IPS-18c (cell line): Measurements from ENCODE around the gene PSD2.

Experiments used
- H3K4me3 ChIP-seq: 2 replicates; pipeline ENCODE4 v1.7.0; 2013; ENCODE audit warnings: low read depth, mild to moderate bottlenecking, low read length, moderate library complexity; ENCODE audit not compliant: insufficient read depth
- H3K9me3 ChIP-seq: one replicate; pipeline ENCODE4 v1.6.1; 2013; ENCODE audit warnings: mild to moderate bottlenecking, low read length, moderate library complexity; ENCODE audit not compliant: control insufficient read depth, insufficient read depth

The PSD2 gene

DNA sequence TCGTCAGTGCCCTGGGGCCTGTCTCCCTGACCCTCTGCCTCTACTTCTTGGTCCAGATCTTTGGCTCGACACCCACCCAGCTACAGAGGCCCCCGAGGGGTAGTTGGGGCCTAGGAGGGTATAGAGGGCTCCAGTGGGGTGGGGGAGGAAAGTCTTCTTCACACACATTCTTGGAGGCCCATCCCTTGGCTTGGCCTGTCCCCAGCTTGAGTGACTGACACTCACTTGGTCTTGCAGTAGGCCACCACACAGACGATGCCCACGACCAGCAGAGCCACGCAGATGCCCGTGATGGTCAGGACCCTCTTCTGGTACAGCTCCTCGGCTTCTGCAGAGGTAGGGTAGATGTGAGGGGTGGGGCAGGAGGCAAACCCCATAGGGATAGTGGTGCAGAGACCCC, 59.8 kb downstream of the PSD2 start:
- Histone ChIP-seq H3K9me3 (no peaks in the 10 kb centered on the region), H3K4me3 (no peak overlapping the region)

DNA sequence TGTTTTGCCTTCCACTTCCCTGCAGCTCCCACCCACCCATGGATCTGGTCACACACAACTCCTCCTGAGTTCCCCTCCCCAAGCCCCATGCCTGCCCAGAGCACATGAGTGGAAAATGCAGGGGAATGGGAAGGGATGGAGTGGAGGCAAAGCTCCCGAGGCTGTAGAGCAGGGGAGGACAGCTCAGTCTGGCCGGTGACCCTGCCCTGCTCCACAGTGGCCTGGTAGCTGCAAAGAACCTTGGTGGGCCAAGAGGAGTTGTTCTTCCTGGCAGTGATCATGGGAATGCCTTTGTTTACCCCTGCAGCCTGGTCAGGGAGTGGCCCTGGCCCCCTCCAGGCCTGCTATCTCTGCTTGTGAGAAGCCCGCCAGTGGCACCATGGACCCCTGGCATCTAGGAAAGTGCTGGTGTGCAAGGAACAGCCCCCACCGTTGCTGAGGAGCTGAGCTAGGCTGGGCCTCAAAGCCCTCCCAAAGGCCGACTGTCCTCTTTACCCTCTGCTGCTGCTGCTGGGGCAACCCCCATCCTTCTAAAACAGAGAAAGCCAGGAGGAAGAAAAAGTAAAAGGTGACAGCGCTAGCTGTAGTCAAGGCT, 60.4 kb downstream of the PSD2 start:
- no peak overlapping the region for H3K4me3 ChIP-seq

DNA sequence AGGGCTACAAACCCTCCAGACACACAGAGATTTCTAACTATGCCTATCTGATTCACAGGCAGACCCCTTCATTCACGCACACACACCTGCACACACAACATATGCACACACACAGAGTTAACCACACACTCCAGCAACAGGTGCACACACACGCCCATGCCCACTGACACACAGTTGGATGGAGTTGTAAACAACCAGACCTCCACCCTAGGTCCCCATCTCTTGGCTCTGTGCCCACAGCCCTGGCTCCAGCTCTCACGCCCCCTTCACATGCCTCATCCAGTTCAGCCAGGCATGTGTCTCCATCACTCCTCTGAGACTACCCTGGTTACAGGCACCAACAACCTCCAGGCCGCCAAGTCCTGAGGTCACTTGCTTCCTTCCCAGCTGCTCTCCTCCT, 61.1 kb downstream of the PSD2 start:
- H3K4me3 ChIP-seq: no peak overlapping the region
- H3K9me3 ChIP-seq: no peaks in the 10 kb centered on the region

More for the DNA sequence above, 60.4 kb downstream of the PSD2 start:
- no peaks in the 10 kb centered on the region for H3K9me3 ChIP-seq

DNA sequence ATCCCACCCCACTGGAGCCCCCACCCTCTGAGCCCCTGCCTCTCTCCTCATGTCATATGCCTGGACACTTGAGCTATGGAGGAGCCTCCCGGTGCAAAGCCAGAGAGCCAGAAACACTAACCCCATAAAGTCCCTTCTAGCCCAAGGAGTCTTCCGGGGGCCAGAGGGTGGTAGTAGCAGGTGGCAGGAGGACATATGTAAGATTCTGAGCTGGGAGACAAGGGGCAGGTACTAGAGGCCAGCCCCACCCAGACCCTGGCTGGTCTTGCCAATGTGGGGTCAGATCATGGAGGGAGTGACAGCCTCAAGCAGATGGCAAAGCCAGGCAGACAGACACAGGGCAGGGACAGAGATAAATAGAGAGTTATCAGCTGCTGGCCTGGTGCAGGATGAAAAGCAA, 63.4 kb downstream of the PSD2 start:
- H3K9me3 ChIP-seq: no peaks in the 10 kb centered on the region
- H3K4me3 ChIP-seq: no peak overlapping the region

DNA sequence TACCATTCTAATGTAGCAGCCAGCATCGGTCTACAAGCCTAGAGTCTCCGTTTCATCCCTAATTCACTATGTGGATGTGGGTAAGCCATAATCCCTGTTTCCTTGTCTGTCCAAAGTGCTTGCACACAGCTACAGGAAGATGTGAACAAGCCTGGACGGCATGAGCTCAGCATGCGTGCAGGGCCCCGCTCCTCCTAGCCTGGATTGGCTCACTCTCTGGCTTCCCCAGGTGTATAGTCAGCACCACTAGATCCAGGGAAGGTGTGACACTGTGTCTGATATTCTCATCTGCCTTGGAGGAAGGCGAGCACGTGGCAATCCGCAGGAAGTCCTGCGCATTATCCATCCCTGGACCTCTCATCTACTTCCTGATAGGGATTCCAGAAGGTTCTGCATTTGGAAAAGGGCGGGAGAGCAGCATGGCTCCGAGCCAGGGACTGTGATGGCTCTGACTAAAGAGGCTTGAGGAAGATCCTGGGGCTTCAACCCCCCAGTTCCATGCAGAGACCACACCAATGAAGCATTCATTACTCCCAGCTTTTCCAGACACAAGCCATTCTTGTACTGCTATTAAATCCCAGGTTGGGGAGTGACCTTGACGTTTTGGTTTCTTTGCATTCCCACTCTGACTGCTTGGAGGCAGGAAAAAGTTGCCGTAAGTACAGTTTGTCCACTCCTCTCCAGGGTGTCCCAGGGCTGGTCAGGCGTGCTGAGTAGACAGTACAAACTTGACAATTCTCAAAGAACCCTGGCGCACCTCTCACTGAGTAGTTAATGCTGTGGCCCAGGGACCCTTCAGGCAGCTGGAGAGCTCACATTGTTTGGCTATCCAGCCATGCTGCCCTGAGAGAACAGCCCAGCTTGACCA, 65.6 kb downstream of the PSD2 start:
- Histone ChIP-seq H3K4me3 (no peak overlapping the region), H3K9me3 (no peaks in the 10 kb centered on the region)

DNA sequence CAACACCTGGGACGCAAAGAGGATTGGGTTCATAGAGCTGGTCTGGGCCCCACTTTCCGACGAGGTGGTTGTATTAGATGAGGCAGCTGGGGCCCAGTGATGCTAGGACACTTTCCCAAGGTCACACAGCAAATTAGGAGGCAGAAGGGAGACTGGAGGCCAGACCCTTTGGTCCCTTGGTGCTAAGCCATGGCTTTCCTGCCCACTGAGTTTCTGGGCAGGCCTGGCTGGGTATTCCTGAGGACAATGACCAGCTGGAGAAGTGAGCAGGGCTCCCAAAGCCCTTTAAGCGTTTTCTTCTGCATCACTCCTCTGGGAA, 66.2 kb downstream of the PSD2 start:
- no peak overlapping the region for H3K4me3 ChIP-seq
- H3K9me3 ChIP-seq: no peaks in the 10 kb centered on the region

DNA sequence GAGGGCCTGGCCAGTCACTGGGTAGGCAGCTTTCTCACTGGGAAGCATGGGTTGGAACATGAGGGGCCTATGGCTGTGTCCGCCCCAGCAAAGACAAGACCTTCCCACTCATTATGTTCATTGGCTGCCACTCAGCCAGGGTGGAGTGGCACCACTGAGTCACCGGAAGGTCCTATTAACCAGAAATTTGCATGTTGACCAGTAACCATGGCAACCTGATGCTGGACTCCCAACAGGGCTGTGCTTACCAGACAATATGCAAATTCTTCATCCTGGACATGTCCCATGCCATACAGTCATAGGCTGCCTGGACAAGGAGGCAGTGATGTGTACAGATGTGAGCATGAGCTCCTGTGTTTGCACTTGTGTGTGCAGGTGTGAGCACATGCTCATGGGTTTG, 66.7 kb downstream of the PSD2 start:
- Histone ChIP-seq H3K4me3 (no peak overlapping the region), H3K9me3 (no peaks in the 10 kb centered on the region)

DNA sequence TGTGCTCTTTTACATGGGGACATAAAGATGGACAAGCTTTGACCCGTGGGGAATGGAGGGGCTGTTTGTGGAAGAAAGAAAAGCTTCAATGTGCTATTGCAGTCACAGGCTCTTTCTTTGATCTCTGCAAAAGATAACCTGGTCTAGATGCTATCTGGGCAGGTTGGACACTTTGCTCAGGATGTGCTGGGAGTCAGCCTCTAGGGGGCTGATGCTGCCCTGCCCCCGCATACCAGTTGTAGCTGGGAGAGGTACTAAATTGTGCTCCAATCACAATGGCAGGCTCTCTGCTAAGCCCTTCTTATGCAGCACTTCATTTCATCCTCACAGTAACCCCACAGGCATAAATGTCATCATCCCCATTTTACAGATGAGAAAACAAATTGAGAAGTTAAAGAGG, 67.2 kb downstream of the PSD2 start:
- Histone ChIP-seq H3K4me3 (no peak overlapping the region), H3K9me3 (no peaks in the 10 kb centered on the region)

DNA sequence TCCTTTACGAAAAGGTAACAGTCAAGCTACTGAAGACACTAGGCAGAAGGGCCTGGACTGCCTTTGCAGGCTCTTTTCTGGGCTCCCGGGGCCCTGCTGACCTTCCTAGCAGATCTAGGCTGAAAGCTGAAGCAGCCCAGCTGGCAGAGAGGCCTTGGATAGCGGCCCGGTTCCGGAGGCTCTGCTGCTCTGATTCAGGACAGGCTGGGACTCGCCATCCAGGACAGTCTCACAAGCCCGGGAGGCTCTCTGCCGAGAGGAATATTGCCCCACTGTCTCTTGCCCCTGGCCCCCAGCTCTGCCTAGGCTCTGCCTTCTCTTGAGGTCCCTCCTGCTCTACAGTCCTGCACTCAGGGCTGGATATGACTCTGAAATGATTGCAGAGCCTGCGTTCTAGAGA, 67.8 kb downstream of the PSD2 start:
- Histone ChIP-seq H3K9me3 (no peaks in the 10 kb centered on the region), H3K4me3 (no peak overlapping the region)

DNA sequence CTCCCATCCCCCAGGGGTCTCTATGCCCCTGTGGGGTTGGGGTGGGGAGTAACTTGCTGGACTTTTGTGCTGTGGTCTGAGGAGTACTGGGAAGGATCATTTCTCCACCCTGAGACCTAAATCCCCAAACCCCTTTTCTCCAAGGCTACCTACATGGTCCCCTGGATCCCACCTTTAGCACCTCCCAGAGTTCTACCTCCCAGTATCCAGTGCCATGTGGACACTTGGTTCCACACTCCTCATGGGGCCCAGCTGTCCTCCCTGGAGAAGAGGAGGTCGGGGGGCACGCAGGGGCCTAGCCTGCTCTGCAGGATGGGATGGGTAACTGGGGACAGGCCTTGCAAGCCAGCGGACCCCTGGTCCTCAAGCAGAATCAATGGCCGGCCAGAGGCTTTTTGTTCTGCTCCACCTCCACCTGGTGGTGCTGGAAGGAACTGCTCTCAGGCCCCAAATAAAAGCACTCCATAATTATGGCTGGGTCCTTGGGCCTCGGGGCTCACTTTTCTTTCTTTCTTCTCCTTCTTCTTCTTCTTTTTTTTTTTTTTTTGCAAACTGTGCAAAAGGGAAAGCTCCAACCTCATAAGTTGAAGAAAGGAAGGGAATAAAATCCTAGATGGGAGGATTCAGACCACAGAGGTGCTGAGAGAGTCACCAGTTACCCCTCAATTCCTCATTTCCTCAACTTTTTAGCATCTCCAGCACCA, 68.4 kb downstream of the PSD2 start:
- no peaks in the 10 kb centered on the region for H3K9me3 ChIP-seq
- H3K4me3 ChIP-seq: no peak overlapping the region

DNA sequence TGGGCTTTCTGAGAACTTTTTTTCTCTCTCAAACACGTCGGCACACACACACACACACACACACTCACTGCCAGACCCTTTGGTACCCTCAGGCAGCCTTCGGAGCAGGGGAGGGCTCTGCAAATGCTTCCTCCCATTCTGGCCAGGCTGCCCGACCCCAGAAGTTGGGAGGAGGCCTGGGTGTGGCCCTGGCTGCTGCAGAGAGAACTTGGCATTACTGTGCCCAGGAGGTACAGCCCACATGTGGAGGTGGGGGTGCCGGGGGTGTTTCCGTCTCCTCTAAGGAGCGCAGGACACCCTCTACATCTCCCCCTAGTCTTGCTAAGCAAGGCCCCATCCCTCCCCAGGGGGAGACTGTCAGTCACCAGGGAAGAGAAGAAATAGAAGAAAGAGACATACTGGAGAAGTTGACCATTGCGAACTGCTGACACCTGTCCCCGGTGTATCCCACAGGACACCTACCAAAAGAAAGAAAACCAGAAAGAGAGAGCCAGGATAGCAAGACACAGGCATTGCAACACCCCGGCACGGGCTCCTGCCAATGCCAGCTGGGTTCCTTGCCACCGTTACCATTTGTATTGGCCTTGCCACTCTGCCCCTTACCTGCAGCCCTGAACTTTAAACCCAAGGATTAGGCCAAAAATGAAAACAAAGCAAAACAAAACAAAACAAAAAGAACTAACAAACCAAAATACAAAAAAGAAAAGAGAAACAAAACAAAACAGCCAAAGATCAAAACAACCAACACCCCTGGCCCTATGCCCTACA, 69.3 kb downstream of the PSD2 start:
- Histone ChIP-seq H3K9me3 (no peaks in the 10 kb centered on the region), H3K4me3 (no peak overlapping the region)

DNA sequence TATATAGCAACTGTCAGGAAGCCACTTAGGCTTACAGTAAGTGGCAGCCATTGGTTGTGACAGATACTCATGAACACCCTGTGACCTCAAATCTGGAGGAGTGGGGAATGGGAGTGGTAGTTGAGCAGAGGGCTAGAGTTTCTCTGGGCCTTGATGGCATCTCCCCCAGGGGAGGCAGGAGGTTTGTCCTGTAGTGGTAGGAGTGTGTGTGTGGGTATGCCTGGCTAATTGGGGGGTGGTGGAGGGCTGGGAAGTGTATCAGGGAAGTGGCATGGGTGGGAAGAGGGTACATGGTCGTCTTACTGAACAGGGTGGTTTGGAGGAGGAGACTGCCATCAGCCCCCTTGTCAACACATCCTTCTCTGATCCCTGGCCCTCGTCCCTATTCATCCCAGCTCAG, 71.5 kb downstream of the PSD2 start:
- H3K9me3 ChIP-seq: no peaks in the 10 kb centered on the region
- H3K4me3 ChIP-seq: no peak overlapping the region

DNA sequence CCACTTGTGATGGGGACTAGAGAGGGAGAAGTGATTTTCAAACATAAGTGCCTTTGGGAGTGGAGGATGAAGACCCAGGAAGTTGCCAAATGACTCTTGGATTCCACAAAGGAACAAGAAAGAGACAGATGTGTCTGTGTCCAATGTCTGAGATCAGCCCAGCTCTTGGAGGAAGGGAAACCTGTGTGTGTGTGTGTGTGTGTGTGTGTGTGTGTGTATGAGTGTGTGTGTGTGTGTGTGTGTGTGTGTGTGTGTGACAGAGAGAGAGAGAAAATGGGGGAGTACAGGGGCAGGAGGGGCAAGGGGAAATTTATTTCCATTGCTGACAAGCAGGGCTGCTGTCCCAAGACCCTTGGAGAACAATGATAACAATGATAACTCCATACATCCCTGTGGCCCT, 72.0 kb downstream of the PSD2 start:
- no peak overlapping the region for H3K4me3 ChIP-seq
- H3K9me3 ChIP-seq: no peaks in the 10 kb centered on the region

DNA sequence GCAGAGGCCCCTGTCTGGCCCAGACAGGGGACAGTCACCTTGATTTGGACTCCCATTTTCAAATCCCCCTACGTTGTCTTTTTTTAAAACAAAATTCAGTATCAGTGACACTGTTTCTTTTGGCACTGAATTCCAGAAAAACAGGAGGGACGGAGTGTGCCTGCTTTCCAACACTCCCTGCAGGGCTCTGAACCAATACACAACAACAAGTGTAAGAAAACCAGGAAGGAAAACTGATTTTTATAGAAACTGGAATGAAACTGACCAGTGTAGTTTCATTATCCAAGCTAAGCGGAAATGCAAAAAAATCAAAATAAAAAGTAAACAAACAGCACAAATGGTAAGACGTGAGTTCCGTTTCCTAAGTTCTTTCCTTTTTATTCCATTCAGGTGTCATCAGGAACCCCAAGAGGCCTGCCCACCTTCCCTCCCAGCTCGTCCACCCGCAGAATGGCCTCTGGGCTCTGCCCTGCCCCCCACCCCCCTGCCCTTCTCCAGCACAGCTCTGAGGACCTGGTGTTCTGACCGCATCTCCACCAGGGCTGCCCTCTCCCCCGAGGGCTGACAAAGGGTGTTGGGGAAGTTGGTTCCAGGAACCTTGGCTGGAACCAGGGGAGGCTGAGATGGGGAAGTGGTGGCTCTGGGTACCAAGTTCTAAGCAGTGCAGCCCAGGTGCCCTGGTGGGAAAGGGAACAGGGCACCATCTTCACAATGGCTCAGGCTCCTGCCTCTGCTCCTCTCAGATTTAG, 73.6 kb downstream of the PSD2 start:
- H3K9me3 ChIP-seq: no peaks in the 10 kb centered on the region

DNA sequence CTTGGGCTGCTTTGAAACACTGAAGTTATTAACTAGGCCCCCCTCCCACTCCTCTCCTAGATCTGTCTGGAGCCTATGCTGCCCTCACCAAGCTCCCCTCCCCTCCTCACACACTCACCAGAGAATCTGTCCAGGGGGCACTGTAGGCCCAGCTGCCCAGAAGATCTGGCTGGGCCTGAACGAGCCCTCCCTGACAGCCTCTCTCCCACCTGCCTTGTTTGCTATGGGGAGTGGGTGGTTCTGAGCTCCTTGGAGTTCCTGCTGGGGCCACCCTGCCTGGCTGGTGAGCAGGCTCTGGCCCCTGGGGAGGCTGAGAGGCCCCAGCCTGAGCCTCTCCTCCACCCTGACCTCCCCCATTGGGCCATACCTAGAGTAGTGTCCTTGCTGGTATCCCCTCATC, 75.1 kb downstream of the PSD2 start:
- H3K4me3 ChIP-seq: no peak overlapping the region
- no peaks in the 10 kb centered on the region for H3K9me3 ChIP-seq

More for the DNA sequence above, 73.6 kb downstream of the PSD2 start:
- H3K4me3 ChIP-seq: no peak overlapping the region

DNA sequence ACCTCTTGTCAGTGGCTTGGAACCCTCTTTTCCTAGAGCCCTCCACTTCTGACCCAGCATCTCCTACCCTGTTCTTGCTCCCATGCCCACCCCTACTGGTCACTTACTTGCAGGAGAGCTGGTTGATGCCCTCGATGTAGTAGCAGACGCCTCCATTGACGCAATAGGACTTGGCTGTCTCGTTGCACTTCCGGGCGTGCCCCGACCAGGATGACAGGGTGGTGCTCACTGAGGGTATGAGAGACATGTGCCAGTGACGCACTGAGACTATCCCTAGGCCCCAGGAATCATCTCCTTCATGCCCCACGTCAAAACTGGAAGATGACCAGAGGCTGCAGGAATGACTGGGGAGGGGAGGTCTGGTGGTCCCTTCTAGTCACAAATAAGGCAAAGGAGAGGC, 76.0 kb downstream of the PSD2 start:
- H3K4me3 ChIP-seq: no peak overlapping the region
- no peaks in the 10 kb centered on the region for H3K9me3 ChIP-seq
